Medulla oblongata (tissue), 1 donor: ENCODE data around the gene CHKB.
"Not testable (repeated sequence)": the region's sequence is repeated elsewhere in the genome, so short reads cannot be mapped to it uniquely, and the experiment has no call there.

Source experiments
- DNase-seq: peaks from one replicate; pipeline ENCODE4 v3.0.0-alpha.2; 2015; ENCODE audit errors: extremely low spot score

Gene CHKB

DNA sequence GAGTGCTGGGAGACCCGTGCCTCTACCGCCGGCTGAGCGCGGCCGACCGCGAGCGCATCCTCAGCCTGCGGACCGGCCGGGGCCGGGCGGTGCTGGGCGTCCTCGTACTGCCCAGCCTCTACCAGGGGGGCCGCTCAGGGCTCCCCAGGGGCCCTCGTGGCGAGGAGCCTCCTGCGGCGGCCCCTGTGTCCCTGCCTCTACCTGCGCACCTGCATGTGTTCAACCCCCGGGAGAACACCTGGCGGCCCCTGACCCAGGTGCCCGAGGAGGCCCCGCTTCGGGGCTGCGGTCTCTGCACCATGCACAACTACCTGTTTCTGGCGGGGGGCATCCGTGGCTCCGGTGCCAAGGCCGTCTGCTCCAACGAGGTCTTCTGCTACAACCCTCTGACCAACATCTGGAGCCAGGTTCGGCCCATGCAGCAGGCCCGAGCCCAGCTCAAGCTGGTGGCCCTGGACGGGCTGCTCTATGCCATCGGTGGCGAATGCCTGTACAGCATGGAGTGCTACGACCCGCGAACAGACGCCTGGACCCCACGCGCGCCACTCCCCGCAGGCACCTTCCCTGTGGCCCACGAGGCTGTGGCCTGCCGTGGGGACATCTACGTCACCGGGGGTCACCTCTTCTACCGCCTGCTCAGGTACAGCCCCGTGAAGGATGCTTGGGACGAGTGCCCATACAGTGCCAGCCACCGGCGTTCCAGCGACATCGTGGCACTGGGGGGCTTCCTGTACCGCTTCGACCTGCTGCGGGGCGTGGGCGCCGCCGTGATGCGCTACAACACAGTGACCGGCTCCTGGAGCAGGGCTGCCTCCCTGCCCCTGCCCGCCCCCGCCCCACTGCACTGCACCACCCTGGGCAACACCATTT is 33.5 kb downstream of the CHKB start:
- DNase-seq = no peak

DNA sequence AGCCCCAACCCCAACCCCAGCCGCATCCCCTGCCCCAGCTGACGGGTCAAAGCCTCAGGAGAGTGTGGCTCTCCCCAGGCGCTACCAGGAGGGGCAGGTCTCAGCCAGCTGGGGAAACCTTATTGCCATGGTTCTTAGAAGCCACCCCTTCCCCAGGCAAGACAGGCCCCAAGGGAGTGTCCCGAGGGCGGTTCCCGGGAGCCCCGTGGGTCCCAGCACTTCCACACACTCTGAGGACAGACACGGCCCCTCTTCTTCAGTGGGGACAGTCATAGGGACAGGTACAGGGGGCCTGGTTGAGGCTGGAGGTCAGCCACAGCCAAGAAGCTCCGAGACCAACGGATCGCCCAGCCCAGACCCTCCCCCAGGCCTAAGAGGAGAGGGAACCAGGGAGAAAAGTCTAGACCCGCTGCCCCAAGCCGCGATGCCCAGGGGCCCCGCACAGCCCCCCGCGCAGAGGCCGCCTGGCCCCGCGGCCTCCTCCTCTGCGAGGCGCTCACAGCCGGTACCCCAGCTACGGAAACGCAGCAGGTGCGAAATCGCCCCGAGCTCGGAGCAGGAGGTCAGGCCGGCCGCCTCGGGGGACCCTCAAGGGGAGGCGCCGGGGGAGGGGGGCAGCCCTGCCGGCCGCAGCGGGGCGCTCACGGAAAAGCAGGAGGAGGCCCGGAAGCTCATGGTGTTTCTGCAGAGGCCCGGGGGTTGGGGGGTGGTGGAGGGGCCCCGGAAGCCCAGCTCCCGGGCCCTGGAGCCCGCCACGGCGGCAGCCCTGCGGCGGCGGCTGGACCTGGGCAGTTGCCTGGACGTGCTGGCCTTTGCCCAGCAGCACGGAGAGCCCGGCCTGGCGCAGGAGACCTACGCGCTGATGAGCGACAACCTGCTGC is 34.4 kb downstream of the CHKB start:
- no peak for DNase-seq

DNA sequence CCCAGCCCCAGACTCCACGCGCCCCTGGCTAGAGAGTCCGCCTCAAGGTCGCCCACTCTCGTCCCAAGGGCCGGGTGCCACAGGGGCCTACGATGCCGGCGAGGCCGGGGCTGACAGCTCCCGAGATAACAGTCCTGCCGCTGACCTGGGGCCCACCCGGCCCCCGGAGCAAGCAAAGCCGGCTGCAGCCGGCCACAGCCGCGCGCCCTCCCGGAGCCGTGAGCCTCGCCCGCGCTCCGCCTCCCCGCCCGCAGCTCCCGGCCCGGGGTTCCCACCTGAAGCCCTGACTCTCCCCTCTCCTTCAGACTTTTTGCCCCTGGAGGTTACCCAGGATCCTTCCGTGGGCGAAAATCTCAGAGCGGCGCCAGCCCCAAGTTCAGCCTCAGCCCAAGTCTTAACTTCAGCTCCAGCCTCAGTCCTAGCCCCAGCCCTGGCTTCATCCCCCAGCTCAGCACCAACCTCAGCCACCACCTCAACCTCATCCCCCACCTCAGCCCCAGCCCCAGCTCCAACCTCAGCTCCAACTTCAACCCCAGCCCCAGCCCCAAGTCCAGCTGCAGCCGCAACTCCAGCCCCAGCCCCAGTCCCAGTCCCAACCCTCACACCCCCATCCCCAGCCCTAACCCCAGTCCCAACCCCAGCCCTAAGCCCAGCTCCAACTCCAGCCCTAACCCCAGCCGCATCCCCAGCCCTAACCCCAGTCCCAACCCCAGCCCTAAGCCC is 35.2 kb downstream of the CHKB start:
- no peak for DNase-seq

DNA sequence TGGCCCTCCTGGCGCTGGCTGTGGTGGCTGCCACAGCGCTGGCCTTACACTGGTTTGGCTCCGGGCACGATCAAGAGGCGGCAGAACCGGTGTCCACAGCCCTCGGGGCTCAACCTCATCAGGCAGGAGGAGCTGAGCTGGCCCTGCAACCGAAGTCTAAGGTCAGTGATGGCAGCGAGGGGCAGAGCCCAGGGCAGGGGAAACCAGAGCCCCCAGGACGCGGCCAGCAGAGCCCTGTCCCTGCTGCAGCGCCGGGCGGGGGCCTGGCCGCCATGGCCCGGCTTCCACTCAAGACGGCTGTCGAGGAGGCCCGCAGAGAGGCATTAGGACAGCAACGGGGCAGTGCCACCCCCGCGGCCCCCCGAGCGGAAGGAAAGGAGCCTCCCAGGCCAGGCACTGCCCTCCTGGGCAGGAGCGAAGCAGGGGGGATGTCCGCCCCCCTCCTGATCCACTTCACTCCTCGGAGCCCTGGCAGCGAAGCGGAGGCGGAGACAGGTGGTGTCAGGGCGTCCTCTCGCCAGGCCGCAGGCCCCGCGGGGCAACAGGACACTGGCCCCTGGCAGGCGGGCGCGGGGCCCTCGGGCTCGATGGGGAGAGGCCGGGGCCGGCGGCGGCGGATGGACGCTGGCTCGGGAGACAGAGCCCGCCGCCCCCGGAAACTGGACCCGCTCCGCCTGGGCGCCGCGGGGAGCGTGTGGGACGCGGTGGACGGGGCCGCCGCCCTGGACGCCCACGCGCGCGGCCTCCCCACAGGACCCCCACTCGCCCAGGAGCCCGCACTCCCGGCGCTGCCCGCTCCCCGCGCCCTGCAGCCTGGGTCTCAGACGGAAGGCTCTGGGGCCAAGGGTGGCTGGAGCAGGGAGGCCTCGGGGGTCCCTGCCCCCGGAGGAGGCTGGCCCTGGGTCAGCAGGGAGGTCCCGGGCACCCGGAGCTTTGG is 36.1 kb downstream of the CHKB start:
- no peak for DNase-seq

DNA sequence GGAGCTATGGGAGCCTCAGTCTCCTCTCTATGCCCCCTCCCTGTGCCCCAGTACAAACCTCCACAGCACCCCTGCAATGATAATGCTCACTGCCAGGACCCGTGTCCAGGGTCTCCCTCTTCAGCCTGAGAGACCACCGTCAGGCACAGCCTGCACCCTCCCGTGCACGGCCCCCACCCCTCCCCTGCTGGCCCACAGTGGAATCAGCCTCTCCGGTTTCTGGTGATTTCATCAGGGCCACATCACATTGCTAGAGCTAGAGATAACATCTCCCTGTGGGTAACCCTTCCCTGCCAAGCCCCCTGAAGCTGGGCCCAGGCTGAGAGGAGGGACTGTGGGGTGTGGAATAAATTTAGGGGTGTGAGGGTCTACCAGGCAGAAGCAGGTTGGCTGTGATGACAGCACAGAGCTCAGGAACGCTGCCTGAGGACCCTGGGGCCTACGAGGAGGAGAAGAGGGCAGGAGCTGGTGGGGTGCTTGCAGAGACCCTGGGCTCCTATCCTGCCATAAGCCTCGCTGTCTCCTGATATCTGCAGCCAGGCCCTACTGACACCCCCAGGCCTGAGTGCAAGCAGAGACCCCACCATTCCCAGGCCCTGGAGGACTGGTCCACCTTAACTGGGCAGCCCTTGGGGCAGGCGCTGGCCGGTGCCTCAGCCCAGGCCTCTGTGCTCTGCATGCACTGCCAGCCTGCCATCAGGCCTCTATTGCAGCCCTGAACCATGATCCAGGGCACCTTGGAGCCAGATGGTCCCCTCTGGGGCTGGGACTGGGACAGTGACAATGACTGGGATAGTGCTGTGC is 36.9 kb downstream of the CHKB start, which contains the start of gene KLHDC7B:
Gene KLHDC7B (plus strand): TSS at position 378 of the 804 bp plus-strand sequence. CDS start 345 bp downstream, at position 723.
- no peak for DNase-seq

DNA sequence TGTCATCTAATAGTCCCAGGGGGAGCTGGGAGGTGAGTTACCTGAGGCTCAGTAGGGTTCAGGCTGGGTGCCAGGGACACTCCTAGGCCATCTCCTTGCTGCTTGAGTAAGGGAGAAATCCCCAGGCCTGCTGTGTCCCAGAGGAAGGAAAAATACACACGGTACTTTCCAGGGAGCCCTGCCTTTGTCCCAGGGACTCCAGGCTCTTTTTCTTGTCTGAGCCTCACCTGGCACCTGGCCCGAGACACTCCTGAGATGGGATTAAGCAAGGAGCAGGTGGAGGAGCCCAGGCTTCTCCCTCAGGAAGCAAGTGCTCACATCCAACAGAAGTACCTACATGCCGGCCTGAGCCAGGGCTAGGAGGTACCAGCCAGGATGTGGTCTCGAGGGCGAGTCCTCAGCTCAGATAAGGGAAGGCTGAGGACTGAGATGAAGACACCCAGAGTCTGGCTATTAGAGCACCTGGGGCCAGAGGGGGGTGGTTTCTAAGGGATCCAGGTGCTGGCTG is 37.8 kb downstream of the CHKB start:
- no peak for DNase-seq

DNA sequence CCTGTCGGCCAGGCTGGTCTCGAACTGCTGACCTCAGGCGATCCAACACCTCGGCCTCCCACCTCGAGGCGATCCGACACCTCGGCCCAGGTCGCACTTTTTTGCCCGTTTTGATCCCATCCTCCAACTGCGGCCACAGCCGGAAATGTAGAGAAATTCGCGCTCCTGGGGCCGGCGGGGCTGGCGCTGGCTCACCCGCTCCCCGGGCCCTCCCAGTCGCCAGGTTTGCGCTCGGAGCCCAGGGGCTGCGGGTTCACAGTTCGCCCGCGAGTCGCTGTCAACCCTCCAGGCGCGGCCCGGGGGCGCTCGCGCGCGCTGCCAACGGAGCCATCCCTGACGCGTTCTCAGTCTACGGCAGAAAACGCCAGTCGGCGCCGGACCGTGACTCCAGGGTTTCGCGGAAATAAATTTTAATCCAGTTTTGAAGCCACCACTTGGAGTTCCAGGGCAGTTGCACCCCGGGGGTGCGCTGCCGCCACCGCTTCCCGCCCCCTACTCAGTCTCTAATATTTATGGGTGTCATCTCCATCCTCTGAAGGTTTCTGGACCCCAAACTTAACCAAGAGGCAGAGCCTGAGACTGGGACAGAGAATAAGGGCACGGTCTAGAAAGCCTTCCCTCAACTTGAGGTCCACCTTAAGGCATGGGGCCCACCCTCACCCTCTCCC is 38.4 kb downstream of the CHKB start:
- peak; percentile 58 for DNase-seq

DNA sequence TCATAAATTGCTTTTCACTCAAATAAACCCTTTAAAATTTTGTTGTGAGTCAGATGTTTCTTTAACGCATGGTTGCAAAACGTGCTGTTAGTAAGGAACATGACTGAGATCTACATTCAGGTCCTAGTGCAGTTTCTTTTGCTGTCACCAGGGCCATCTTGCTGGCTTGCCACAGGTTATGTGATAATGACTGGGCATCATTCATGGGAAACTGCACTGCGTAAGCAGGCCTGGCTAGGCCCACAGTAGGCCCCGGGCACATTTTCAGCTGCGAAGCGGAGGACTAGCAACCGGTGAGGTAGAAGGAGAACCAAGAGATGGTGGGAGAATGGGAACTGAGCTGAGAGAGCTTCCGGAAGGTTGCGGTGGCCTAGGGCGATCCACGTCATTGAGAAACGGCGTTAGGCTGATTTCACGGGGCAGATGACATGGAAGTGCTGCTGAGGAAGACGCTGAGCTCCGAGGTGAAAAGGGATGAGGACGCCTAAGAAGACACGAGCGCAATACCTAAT is 40.2 kb downstream of the CHKB start:
- peak; percentile 51 for DNase-seq

DNA sequence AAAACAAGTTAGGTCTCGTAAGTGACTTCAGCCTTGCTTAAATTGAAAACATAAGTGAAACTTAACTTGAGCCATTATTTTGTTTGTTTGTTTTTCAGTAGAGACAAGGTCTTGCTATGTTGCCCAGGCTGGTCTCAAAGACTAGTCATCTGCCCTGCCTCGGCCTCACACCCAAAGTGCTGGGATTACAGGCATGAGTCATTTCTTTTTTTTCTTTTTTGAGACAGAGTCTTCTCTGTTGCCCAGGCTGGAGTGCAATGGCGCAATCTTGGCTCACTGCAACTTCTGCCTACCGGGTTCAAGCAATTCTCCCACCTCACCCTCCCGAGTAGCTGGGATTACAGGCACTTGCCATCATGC is 41.0 kb downstream of the CHKB start:
- DNase-seq = not testable (repeated sequence)

DNA sequence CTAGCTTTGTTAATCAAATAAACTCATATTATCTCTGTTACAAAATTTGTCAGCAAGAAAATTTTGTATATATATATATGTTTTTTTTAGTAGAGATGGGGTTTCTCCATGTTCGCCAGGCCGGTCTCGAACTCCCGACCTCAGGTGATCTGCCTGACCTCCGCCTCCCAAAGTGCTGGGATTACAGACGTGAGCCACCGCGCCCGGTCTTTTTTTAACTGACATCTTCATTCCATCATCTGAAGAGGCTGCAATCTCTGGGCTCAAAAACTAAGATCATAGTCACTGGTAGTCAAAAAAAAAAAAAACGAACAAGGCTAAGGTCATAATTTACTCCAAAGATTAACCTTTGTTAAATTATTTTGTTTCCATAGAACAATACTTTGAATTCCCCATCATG is 42.3 kb downstream of the CHKB start:
- DNase-seq = no peak

DNA sequence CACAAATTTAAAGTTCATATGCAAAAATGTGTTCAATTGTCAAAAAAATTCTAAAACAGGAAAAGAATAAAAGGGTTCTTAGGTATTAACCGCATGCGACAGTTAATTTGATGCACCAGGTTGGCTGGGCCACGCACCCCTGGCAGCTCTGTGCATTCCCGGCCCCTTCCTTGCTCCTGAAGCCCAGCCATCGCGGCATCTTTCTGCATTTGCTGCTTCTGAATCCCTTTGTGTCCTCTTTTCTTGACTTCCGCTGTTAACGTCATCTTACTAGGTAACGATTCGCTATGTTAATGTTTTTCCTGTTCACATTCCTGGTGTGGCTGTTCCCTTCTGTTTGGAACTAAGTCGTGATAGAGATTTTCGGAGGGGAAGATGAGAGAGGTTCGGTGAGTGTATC is 44.9 kb downstream of the CHKB start:
- no peak for DNase-seq

DNA sequence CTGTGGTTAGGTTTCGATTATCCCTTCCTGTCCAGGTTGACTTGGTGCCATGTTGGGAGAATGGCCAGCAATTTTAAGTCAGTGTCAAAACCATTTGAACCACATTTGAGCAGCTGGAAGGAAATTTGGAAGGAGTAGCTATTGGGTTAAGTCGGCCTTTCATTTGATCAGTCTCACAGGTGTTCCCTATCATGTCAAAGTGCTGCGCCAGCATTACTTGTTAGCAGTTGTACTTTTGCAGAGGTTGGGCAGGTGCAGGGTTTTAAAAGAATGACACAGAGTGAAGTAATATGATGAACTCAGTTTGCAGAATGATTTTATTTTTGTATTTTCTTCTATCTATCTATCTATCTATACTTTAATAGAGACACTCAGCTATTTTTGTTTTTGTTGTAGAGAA is 46.4 kb downstream of the CHKB start:
- no peak for DNase-seq

DNA sequence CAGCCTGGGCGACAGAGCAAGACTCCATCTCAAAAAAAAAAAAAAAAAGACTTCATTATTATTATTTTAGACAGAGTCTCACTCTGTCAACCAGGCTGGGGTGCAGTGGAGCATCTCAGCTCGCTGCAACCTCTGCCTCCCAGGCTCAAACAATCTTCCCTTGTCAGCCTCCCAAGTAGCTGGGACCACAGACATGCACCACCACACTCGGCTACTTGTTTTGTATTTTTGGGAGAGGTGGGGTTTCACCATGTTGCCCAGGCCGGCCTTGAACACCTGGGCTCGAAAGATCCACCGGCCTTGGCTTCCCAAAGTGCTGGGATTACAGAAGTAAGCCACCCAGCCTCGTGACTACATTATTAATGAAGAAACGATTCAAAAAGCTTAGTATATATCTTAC is 47.5 kb downstream of the CHKB start:
- DNase-seq = no peak

DNA sequence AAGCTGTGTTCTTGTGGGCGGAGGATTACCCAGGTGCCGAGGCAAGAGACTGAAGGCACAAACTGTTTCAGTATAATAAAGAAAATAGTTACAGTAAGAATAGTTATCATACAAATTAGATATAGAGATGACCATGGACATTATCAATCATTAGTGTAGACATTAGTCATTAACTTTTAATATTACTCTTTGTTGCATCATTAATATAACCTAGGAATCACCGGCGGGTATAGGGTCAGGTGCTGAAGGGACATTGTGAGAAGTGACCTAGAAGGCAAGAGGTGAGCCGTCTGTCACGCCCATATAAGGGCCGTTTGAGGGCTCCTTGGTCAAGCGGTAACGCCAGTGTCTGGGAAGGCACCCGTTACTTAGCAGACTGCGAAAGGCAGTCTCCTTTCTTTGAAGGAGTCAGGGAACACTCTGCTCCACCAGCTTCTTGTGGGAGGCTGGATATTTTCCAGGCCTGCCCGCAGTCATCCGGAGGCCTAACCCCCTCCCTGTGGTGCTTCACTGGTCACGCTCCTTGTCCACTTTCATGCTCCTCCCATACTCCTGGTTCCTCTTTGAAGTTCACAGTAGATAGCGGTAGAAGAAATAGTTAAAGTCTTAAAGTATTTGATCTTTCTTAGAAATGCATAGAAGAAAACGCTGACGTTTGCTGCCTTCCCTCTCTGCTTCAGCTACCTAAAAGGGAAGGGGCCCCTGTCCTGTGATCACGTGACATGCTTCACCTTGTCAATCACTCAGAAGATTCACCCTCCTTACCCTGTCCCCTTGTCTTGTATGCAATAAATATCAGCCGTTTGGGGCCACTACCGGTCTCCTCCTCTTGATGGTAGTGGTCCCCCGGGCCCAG is 48.6 kb downstream of the CHKB start:
- DNase-seq = peak; percentile 31

DNA sequence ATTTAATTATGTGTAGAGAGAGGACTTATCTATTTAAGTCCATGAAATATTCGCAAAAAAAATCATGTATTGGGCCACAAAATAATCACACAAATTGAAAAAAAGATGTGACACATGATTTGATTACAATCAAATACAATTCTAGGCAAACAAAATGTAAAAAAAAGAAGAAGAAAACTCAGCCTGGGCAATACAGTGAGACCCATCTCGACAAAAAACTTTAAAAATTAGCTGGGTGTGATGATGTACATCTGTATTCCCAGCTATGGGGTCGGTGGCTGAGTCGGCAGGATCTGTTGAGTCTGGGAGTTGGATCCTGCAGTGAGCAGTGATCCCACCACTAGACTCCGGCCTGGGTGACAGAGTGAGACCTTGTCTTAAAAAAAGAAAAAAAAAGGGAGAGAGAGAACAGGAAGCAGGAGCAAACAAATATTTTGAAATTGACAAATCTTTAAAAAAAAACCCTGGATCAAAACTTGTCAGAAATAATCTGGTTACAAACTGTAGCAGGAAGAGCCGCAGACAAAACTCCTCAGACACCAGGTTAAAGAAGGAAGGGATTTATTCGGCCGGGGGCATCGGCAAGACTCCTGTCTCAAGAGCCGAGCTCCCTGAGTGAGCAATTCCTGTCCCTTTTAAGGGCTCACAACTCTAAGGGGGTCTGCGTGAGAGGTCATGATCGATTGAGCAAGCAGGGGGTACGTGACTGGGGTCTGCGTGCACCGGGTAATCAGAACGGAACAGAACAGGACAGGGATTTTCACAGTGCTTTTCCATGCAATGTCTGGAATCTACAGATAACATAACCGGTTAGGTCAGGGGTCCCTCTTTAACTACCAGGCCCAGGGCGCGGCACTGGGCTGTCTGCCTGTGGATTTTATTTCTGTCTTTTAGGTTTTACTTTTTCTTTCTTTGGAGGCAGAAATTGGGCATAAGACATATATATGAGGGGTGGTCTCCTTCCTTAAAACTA is 49.5 kb downstream of the CHKB start:
- DNase-seq = no peak

DNA sequence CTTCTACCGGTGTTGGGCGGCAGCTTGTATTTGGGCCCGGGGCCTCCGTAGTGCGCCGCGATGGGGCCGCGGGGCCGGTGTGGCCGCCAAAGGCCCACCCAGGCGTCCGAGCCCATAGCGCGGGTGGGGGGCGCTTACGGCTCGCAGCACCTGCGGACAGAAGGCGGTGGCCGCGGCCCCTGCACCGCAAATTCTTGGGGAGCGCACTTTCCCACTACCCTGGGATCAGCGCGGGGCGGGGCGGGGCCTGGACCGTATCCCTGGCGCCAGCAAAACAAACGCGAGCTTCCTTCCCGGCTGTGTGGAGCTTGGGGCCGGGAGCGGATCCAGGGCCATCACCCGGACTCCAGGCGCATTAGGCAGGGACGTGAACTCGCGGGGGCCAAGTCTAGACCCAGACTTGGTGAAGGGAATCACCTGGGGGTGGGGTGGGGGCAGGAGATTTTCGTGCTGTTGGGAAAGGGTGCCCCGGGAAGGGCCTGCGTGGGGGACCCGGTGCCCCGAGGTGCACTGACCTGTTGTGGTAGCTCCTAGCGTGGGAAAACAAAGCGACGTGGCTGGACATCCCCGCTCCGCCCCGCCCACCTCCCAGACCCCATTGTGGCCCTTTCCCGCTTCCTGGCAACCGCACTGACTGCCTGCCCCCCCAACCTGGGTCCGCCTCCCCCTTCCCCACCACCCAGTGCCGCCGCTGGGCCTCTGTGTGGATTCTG is 50.5 kb downstream of the CHKB start:
- no peak for DNase-seq
